Chondrocyte (in vitro differentiated cells): ENCODE data around the gene TPM4. TPM values are rescaled to one million over a fixed set of nuclear protein-coding genes. Genes with fewer than 3 reads are reported as not detected.

Source experiments
- DNase-seq: peaks from one replicate; pipeline ENCODE4 v3.0.0; 2021; ENCODE audit warnings: mixed read lengths, low spot score
- H3K27ac Mint-ChIP-seq: one replicate; pipeline ENCODE4 v1.8.0; 2021; ENCODE audit warnings: mild to moderate bottlenecking, moderate library complexity, mixed read lengths; ENCODE audit not compliant: unreplicated experiment
- H3K27me3 Mint-ChIP-seq: 2 replicates; pipeline ENCODE4 v1.8.0; 2021; ENCODE audit warnings: low read depth, mixed read lengths
- H3K36me3 Mint-ChIP-seq: 2 replicates; pipeline ENCODE4 v1.8.0; 2021; ENCODE audit warnings: low read depth, mixed read lengths
- H3K4me1 Mint-ChIP-seq: 2 replicates; pipeline ENCODE4 v1.8.0; 2021; ENCODE audit warnings: low read depth, mild to moderate bottlenecking, mixed read lengths
- H3K4me3 Mint-ChIP-seq: one replicate; pipeline ENCODE4 v1.8.0; 2021; ENCODE audit warnings: mild to moderate bottlenecking, moderate library complexity, mixed read lengths; ENCODE audit not compliant: unreplicated experiment
- H3K9me3 Mint-ChIP-seq: 2 replicates; pipeline ENCODE4 v1.8.0; 2021; ENCODE audit warnings: low read depth, mixed read lengths
- CTCF ChIP-seq: fragments of 200-600 bp; sonication (generic); IDR thresholded peaks from 2 replicates; pipeline ENCODE4 v1.5.0; 2021; ENCODE audit warnings: antibody characterized with exemption, mild to moderate bottlenecking, moderate library complexity
- total RNA-seq: library from RNA; stranded (reverse); gene quantifications from 3 replicates; pipeline ENCODE4 v1.2.1, GENCODE V29; 2021

TPM4 gene
- total RNA-seq, 1 donor from 2014 or later, result 1,175 TPM

GRCh38 chr19:16034958-16035560 lies 41.2 kb upstream of the TPM4 start:
- H3K36me3 Mint-ChIP-seq, result no peaks in the 10 kb centered on the region
- no peak overlapping the region for H3K4me3 Mint-ChIP-seq
- H3K27ac Mint-ChIP-seq, result no peak overlapping the region
- H3K27me3 Mint-ChIP-seq, result no peaks in the 10 kb centered on the region
- H3K9me3 Mint-ChIP-seq, result no peaks in the 10 kb centered on the region
- no peaks in the 10 kb centered on the region for H3K4me1 Mint-ChIP-seq
- no peak for TF ChIP-seq CTCF
- no peak for DNase-seq

DNA sequence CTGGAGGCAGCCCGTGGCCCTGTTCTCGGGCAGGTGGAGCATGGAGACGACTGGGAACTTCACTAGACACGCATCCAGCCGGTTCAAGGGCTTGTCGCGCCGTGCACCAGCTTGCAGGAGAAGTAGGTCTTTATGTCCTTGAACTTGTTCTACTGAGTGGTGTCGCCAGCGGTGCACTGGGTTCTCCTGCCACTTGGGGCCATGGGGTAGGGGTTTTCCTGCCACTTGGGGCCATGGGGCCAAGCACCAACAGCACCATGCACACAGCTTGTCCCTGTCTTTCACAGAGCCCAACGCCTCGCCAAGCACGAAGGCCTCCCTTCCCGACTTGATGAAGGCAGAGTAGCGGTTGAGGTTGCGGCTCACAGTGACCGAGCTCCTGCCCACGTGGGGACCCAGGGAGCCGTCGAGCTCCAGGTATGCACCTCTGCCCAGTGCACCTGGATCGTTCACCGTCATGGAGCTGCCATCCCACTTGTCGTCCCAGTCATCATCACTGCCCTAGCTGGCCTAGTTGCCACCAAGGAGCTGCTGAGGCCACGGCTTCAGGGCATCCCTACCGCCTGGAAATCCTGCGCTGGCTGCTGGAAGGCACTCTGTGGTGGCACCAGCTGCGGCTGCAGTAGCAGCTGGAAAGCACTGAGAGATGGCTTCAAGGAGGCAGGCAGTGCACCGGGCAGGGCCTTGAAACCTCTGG lies 40.5 kb upstream of the TPM4 start:
- H3K4me1 Mint-ChIP-seq, result peaks cover 6% of the 10 kb centered on the region
- H3K4me3 Mint-ChIP-seq, result no peak overlapping the region
- H3K27me3 Mint-ChIP-seq, result no peaks in the 10 kb centered on the region
- no peak overlapping the region for H3K27ac Mint-ChIP-seq
- H3K9me3 Mint-ChIP-seq, result no peaks in the 10 kb centered on the region
- H3K36me3 Mint-ChIP-seq, result no peaks in the 10 kb centered on the region
- no peak for TF ChIP-seq CTCF
- DNase-seq, result no peak

DNA sequence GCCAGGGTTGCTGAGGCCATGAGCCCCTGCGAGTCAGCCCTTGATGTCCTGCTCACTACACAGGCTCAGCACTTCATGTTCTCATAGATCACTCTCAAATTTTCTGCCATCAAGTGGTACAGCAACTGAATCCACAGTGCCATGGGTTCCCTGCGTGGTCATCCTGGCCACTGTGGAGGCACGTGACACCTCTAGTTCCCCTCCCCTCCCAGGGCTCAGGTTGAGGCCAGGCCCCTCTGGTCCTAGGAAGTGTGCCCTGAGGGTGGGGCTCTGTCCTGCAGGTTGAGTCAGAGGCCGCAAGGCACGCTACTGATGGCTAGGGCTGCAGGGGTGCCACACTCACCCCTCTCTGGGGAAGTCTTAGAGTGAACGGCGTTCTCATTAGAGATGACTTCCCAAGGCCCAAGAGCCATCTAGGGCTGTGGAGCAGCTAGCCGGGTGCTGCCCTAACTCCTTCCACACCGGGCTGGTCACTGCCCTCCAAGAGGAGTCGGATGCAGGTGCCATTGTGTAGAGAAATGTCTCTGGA lies 39.8 kb upstream of the TPM4 start:
- Mint-ChIP-seq H3K27me3 (no peaks in the 10 kb centered on the region), H3K4me1 (peaks cover 12% of the 10 kb centered on the region), H3K36me3 (no peaks in the 10 kb centered on the region), H3K9me3 (no peaks in the 10 kb centered on the region), H3K27ac (no peak overlapping the region), H3K4me3 (no peak overlapping the region)
- DNase-seq, result peak; percentile 69
- TF ChIP-seq CTCF, result no peak

- DNase-seq, result no peak
- no peaks in the 10 kb centered on the region for H3K27me3 Mint-ChIP-seq
- H3K4me3 Mint-ChIP-seq, result no peak overlapping the region
- H3K27ac Mint-ChIP-seq, result no peak overlapping the region
- H3K4me1 Mint-ChIP-seq, result peaks cover 17% of the 10 kb centered on the region
- H3K9me3 Mint-ChIP-seq, result no peaks in the 10 kb centered on the region
- no peaks in the 10 kb centered on the region for H3K36me3 Mint-ChIP-seq
- TF ChIP-seq CTCF, result no peak
Measured at GRCh38 chr19:16036941-16037340, 39.4 kb upstream of the TPM4 start.

GRCh38 chr19:16037424-16038195 lies 38.7 kb upstream of the TPM4 start:
- peak; percentile 75 for DNase-seq
- Mint-ChIP-seq H3K27me3 (no peaks in the 10 kb centered on the region), H3K9me3 (no peaks in the 10 kb centered on the region), H3K4me3 (no peak overlapping the region), H3K27ac (no peak overlapping the region), H3K36me3 (no peaks in the 10 kb centered on the region), H3K4me1 (peaks cover 21% of the 10 kb centered on the region)
- TF ChIP-seq CTCF, result no peak
